Neural progenitor cell (in vitro differentiated cells): ENCODE data around the gene NR2F1. TPM values are rescaled to one million over a fixed set of nuclear protein-coding genes. Genes with fewer than 3 reads are reported as not detected.

Experiments
- DNase-seq: peaks from one replicate; pipeline ENCODE4 v3.0.0-alpha.2; 2016; ENCODE audit warnings: low spot score
- H2AFZ ChIP-seq: fragments of 200-600 bp; sonication (generic); replicated peaks from 2 replicates; pipeline ENCODE4 v1.6.1; 2016; ENCODE audit warnings: antibody characterized with exemption
- H3F3A ChIP-seq: fragments of 200-600 bp; sonication (generic); 2 replicates; pipeline ENCODE4 v1.6.1; 2016; ENCODE audit warnings: antibody characterized with exemption, low read depth
- H3K27ac ChIP-seq: fragments of 200-600 bp; sonication (generic); 2 replicates; pipeline ENCODE4 v1.5.1; 2016; ENCODE audit warnings: mild to moderate bottlenecking
- H3K27me3 ChIP-seq: fragments of 200-600 bp; sonication (generic); 2 replicates; pipeline ENCODE4 v1.6.1; 2016; ENCODE audit warnings: mild to moderate bottlenecking, moderate library complexity
- H3K36me3 ChIP-seq: fragments of 200-600 bp; sonication (generic); 2 replicates; pipeline ENCODE4 v1.5.1; 2016
- H3K4me1 ChIP-seq: fragments of 200-600 bp; sonication (generic); 2 replicates; pipeline ENCODE4 v1.6.1; 2016; ENCODE audit warnings: mixed run types
- H3K4me2 ChIP-seq: fragments of 200-600 bp; sonication (generic); 2 replicates; pipeline ENCODE4 v1.6.1; 2016
- H3K4me3 ChIP-seq: fragments of 200-600 bp; sonication (generic); 2 replicates; pipeline ENCODE4 v1.5.1; 2016
- H3K79me2 ChIP-seq: fragments of 200-600 bp; sonication (generic); 2 replicates; pipeline ENCODE4 v1.6.1; 2016; ENCODE audit warnings: low read depth
- H3K9ac ChIP-seq: fragments of 200-600 bp; sonication (generic); 2 replicates; pipeline ENCODE4 v1.6.1; 2016
- H3K9me3 ChIP-seq: fragments of 200-600 bp; sonication (generic); 2 replicates; pipeline ENCODE4 v1.5.1; 2016; ENCODE audit warnings: low read depth
- H4K20me1 ChIP-seq: fragments of 200-600 bp; sonication (generic); 2 replicates; pipeline ENCODE4 v1.6.1; 2016; ENCODE audit warnings: low read depth
- H3K27ac Mint-ChIP-seq: 3 replicates; pipeline ENCODE4 v1.8.0; 2021; ENCODE audit warnings: mixed read lengths
- H3K27me3 Mint-ChIP-seq: 2 replicates; pipeline ENCODE4 v1.8.0; 2022; ENCODE audit warnings: low read depth, mild to moderate bottlenecking, inconsistent platforms, moderate library complexity, mixed read lengths; ENCODE audit not compliant: insufficient read depth
- H3K36me3 Mint-ChIP-seq: 3 replicates; pipeline ENCODE4 v1.8.0; 2021; ENCODE audit warnings: mixed read lengths
- H3K4me1 Mint-ChIP-seq: 3 replicates; pipeline ENCODE4 v1.8.0; 2021; ENCODE audit warnings: mixed read lengths
- H3K4me3 Mint-ChIP-seq: 3 replicates; pipeline ENCODE4 v1.8.0; 2021; ENCODE audit warnings: mild to moderate bottlenecking, moderate library complexity, mixed read lengths
- H3K9me3 Mint-ChIP-seq: 3 replicates; pipeline ENCODE4 v1.8.0; 2020; ENCODE audit warnings: mixed read lengths
- EZH2 ChIP-seq: fragments of 200-600 bp; sonication (generic); IDR thresholded peaks from 2 replicates; pipeline ENCODE4 v1.6.1; 2017; ENCODE audit warnings: antibody characterized with exemption, mild to moderate bottlenecking, moderate library complexity
- EZH2phosphoT487 ChIP-seq: fragments of 200-600 bp; sonication (generic); IDR thresholded peaks from 2 replicates; pipeline ENCODE4 v1.6.1; 2017; ENCODE audit warnings: antibody characterized with exemption
- microRNA counts: library from miRNA; unstranded; fragments of <30 nt; microRNA quantifications from one replicate; lab custom pipeline; 2016
- total RNA-seq: library from RNA; depleted of rRNA; stranded (reverse); fragments of >200 nt; gene quantifications from 2 replicates; pipeline ENCODE4 v1.2.3, GENCODE V29; 2015; ENCODE audit warnings: low replicate concordance
- TF ChIP-seq, protein P1 (sequence below): fragments of 200-600 bp; sonication (generic); IDR thresholded peaks from 2 replicates; pipeline ENCODE4 v1.5.1; 2017; ENCODE audit warnings: antibody characterized with exemption, mild to moderate bottlenecking

The NR2F1 gene
- total RNA-seq, 1 donor from 2014 or later, result 9.1 TPM

DNA sequence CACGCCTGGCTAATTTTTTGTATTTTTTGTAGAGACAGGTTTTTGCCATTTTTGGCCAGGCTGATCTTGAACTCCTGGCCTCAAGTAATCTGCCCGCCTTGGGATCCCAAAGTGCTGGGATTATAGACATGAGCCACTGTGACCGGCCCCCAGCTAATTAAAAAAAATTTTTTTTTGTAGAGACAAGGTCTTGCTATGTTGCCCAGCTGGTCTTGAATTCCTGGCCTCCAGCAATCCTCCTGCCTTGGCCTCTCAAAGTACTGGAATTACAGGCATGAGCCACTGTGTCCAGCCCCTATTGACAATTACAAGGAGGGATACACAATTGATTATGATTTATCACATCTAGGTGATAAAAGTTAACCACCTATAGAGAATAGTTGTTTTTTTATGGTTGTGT is 59.5 kb downstream of the NR2F1 start:
- no peaks in the 10 kb centered on the region for H3F3A ChIP-seq
- H3K4me1 ChIP-seq, result no peaks in the 10 kb centered on the region
- no peaks in the 10 kb centered on the region for H3K9me3 ChIP-seq
- H3K27me3 ChIP-seq, result no peaks in the 10 kb centered on the region
- H3K36me3 Mint-ChIP-seq, result peaks cover 2% of the 10 kb centered on the region
- H4K20me1 ChIP-seq, result no peaks in the 10 kb centered on the region
- H3K27ac Mint-ChIP-seq, result no peak overlapping the region
- H3K4me3 ChIP-seq, result no peak overlapping the region
- H2AFZ ChIP-seq, result no peak overlapping the region
- no peak for DNase-seq
- no peaks in the 10 kb centered on the region for H3K36me3 ChIP-seq
- H3K4me1 Mint-ChIP-seq, result peaks cover 3% of the 10 kb centered on the region
- H3K9ac ChIP-seq, result no peak overlapping the region
- peaks cover 10% of the 10 kb centered on the region for H3K9me3 Mint-ChIP-seq
- H3K27me3 Mint-ChIP-seq, result peaks cover 4% of the 10 kb centered on the region
- H3K4me2 ChIP-seq, result no peak overlapping the region
- H3K4me3 Mint-ChIP-seq, result no peak overlapping the region
- no peak for TF ChIP-seq EZH2phosphoT487
- no peak for TF ChIP-seq EZH2
- TF ChIP-seq, protein P1, sequence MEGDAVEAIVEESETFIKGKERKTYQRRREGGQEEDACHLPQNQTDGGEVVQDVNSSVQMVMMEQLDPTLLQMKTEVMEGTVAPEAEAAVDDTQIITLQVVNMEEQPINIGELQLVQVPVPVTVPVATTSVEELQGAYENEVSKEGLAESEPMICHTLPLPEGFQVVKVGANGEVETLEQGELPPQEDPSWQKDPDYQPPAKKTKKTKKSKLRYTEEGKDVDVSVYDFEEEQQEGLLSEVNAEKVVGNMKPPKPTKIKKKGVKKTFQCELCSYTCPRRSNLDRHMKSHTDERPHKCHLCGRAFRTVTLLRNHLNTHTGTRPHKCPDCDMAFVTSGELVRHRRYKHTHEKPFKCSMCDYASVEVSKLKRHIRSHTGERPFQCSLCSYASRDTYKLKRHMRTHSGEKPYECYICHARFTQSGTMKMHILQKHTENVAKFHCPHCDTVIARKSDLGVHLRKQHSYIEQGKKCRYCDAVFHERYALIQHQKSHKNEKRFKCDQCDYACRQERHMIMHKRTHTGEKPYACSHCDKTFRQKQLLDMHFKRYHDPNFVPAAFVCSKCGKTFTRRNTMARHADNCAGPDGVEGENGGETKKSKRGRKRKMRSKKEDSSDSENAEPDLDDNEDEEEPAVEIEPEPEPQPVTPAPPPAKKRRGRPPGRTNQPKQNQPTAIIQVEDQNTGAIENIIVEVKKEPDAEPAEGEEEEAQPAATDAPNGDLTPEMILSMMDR, result no peak
- no peaks in the 10 kb centered on the region for H3K79me2 ChIP-seq
- no peak overlapping the region for H3K27ac ChIP-seq

MicroRNAs within 50 kb of the gene (microRNA counts, 767-probe panel; counts per million panel counts)
- microRNA hsa-miR-2277-3p (lab: Ali Mortazavi, UCI), result 460 counts per million, percentile 90 among the panel's probes with 10 or more counts
- 460 counts per million, percentile 90 among the panel's probes with 10 or more counts for microRNA hsa-miR-2277-5p (lab: Ali Mortazavi, UCI)

Other genes with a start within 250 kb of the NR2F1 start
- gene NR2F1-AS1, start 2.0 kb upstream of the NR2F1 start, total RNA-seq, result 8.3 and 9.3 TPM in 2 replicates
- gene POU5F2, start 158.4 kb downstream of the NR2F1 start, total RNA-seq, result 0.93 and 1.0 TPM in 2 replicates